ENCODE measurements around the gene CHRNB2. TPM values are rescaled to one million over a fixed set of nuclear protein-coding genes. Genes with fewer than 3 reads are reported as not detected.

CHRNB2 gene
- total and polyA plus RNA-seq, 2 of the 4 experiments (the other 2 are of a cell fraction) = under 0.01 to 0.03 TPM

- intact Hi-C loops (cut with micrococcal nuclease) = no loop called here
- H3K36me3 ChIP-seq (ENCODE audit: control insufficient read depth, insufficient read depth, low read length) = peaks cover 80% of the 10 kb centered on the region
- POLR2A ChIA-PET (ENCODE audit: unreplicated experiment) = no interaction called here
- peaks cover 3% of the 10 kb centered on the region for H3K4me1 ChIP-seq (ENCODE audit: control insufficient read depth, insufficient read depth, low read length)
- TF ChIP-seq BHLHE40 (IDR thresholded peaks at IDR 0.05; ENCODE audit: low read depth, low read length) (no peak), MAFK (IDR thresholded peaks at IDR 0.05; ENCODE audit: low read depth, low read length) (no peak), POLR2A (IDR thresholded peaks at IDR 0.05; ENCODE audit: low read depth, low read length) (no peak), RCOR1 (IDR thresholded peaks at IDR 0.05; ENCODE audit: insufficient replicate concordance, low read length) (no peak), NFE2L2 (IDR thresholded peaks at IDR 0.05; ENCODE audit: low read depth, low read length) (no peak), RFX5 (IDR thresholded peaks at IDR 0.05; ENCODE audit: low read depth, low read length) (no peak), USF2 (IDR thresholded peaks at IDR 0.05; ENCODE audit: low read depth, low read length) (no peak), MXI1 (IDR thresholded peaks at IDR 0.05; ENCODE audit: borderline replicate concordance, low read depth, low read length) (no peak), SMC3 (IDR thresholded peaks at IDR 0.05; ENCODE audit: low read depth, low read length) (no peak), MAZ (IDR thresholded peaks at IDR 0.05; ENCODE audit: borderline replicate concordance, low read depth, low read length) (no peak), CHD1 (IDR thresholded peaks at IDR 0.05; ENCODE audit: low read depth, low read length) (no peak), FOS (IDR thresholded peaks at IDR 0.05; ENCODE audit: low read depth, low read length) (no peak), CTCF (conservative IDR thresholded peaks at IDR 0.05; ENCODE audit: low read depth, low read length) (no peak)
- H2BK15ac ChIP-seq (ENCODE audit: low read depth, low read length) = no peak overlapping the region
- no TSS peak for BruUV-seq (replicated peaks)
- dilution Hi-C loops (cut with HindIII; ENCODE audit: low sequenced_read_pairs, unreplicated experiment) = no loop called here
- no peak overlapping the region for H3K4ac ChIP-seq (ENCODE audit: low read depth, low read length)
- H2BK20ac ChIP-seq (ENCODE audit: low read depth, low read length) = no peak overlapping the region
- H4K8ac ChIP-seq (ENCODE audit: low read depth in 2 of 2, low read length in 2 of 2) = no peak overlapping the region
- H4K20me1 ChIP-seq (ENCODE audit: insufficient read depth, low read length) = peaks cover 36% of the 10 kb centered on the region
- no peak overlapping the region for H2AK5ac ChIP-seq (ENCODE audit: low read depth, low read length)
- no peak overlapping the region for H4K5ac ChIP-seq (ENCODE audit: low read depth, low read length)
- no peak overlapping the region for H2AK9ac ChIP-seq (replicated peaks; ENCODE audit: low read depth, low read length, poor library complexity)
- in situ Hi-C loops (cut with MboI; ENCODE audit: low sequenced_read_pairs) = no loop called here
- H2BK120ac ChIP-seq (ENCODE audit: low read depth, low read length) = no peak overlapping the region
- CTCF ChIA-PET = no interaction called here
- no CpG with 5 or more reads among the region's 3 CpGs for WGBS, 2 experiments (ENCODE audit: extremely low coverage in 2 of 2, insufficient read length in 1 of 2)
- no peaks in the 10 kb centered on the region for H3K9me3 ChIP-seq (ENCODE audit: control insufficient read depth, insufficient read depth, low read length)
- no peak overlapping the region for H3K9ac ChIP-seq (ENCODE audit: low read depth, low read length)
- H2AFZ ChIP-seq (replicated peaks; ENCODE audit: low read length, poor library complexity) = no peak overlapping the region
- H4K91ac ChIP-seq (ENCODE audit: insufficient read depth, low read depth, low read length) = no peak overlapping the region
- no peaks in the 10 kb centered on the region for H3K27me3 ChIP-seq (ENCODE audit: control insufficient read depth, insufficient read depth, low read length)
- H3K14ac ChIP-seq (replicated peaks; ENCODE audit: low read depth, low read length) = no peak overlapping the region
- no peak overlapping the region for H2BK5ac ChIP-seq (ENCODE audit: low read depth, low read length, poor library complexity, severe bottlenecking)
- no peak overlapping the region for H3K18ac ChIP-seq (ENCODE audit: low read depth, low read length)
- H3K79me1 ChIP-seq (ENCODE audit: low read depth in 1 of 2, low read length in 2 of 2) = peaks cover 5 to 33% of the 10 kb centered on the region in 2 experiments; a peak in 3 of 4 replicates
- H3K4me3 ChIP-seq (ENCODE audit: insufficient read depth, low read depth, low read length) = no peak overlapping the region
- H3K4me2 ChIP-seq (ENCODE audit: low read depth, low read length) = no peak overlapping the region
- H3K27ac ChIP-seq (ENCODE audit: insufficient read depth, low read length) = no peak overlapping the region
- no peak overlapping the region for H3K56ac ChIP-seq (ENCODE audit: extremely low read depth, insufficient read depth, low read length)
- ATAC-seq (ENCODE audit: low read depth) (no peak), DNase-seq (no peak)
- H3K23ac ChIP-seq (ENCODE audit: low read depth, low read length) = no peak overlapping the region
- peaks cover 11% of the 10 kb centered on the region for H3K9me1 ChIP-seq (ENCODE audit: insufficient read depth, low read length)
These were observed 14.2 kb downstream of the CHRNB2 start for GRCh38 chr1:154581766-154582165.
